BJ (cell line): Measurements from ENCODE around the gene OR2S2. TPM values are rescaled to one million over a fixed set of nuclear protein-coding genes. Genes with fewer than 3 reads are reported as not detected.

Experiments used
- CTCF ChIA-PET: fragments of 350-600 bp; formaldehyde crosslinking; extraction: SDS; loops from one replicate; lab custom pipeline; 2021; ENCODE audit warnings: antibody characterized with exemption, inconsistent platforms; lab: Yijun Ruan, JAX
- POLR2A ChIA-PET: fragments of 300-600 bp; sonication (Branson Sonifier 250); formaldehyde crosslinking; extraction: SDS; loops from one replicate; lab custom pipeline; 2021; ENCODE audit warnings: antibody characterized with exemption; lab: Charles Lee
- DNase-seq: peaks from one replicate; pipeline ENCODE4 v3.0.0-alpha.2; 2011; ENCODE audit warnings: low read depth
- H3K27me3 ChIP-seq: 2 replicates; pipeline ENCODE4 v1.6.0; 2011; ENCODE audit warnings: low read length; ENCODE audit not compliant: control insufficient read depth, insufficient read depth
- H3K36me3 ChIP-seq: 2 replicates; pipeline ENCODE4 v1.5.1; 2011; ENCODE audit warnings: low read length; ENCODE audit not compliant: control insufficient read depth, insufficient read depth
- H3K4me3 ChIP-seq: 2 replicates; pipeline ENCODE4 v1.5.1; 2011; ENCODE audit warnings: low read depth, mild to moderate bottlenecking, control low read depth, low read length
- polyA plus RNA-seq: library from polyadenylated mRNA; depleted of rRNA; stranded (reverse); fragments of >200 nt; gene quantifications from 2 replicates; pipeline ENCODE4 v1.2.3, GENCODE V29; 2011
- TF ChIP-seq, protein P1 (sequence below): IDR thresholded peaks from 2 replicates; pipeline ENCODE4 v1.5.1; 2011; ENCODE audit warnings: low read depth, mild to moderate bottlenecking, control low read depth, inconsistent platforms, low read length, moderate library complexity; ENCODE audit not compliant: insufficient read depth

Gene OR2S2
- polyA plus RNA-seq, 1 experiment = 0.53 TPM

DNA sequence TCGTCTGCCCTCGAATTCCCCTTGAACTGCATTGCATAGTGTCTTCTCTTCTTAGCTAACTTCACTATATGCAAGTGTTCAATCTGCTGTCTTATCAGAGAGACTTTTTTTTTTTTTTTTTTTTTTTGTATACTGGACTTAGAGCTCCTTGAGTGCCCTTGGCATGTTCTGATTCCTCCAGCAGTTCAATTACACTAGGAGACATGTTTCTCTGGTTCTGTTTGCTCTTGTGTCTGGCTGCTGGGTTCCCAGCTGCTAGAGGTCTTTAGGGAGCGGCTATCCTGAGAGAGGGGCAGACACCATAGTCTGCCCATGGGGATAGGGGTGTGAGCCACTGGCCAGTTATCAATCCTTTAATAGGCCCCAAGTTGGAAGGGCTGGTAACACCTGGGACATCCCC lies 13.1 kb downstream of the OR2S2 start:
- no peak for DNase-seq
- POLR2A ChIA-PET = interaction anchor here (0.6 kb wide), 1 partner anchor 64 kb away, joined by 3 read pairs; no protein-coding TSS in a partner anchor
- CTCF ChIA-PET = interaction anchor here (0.9 to 9.4 kb wide), 20 partner anchors 10 to 204 kb away, joined by 3 to 170 read pairs (median 8); partner anchors contain the start of genes HRCT1 and RECK
- TF ChIP-seq, protein P1, sequence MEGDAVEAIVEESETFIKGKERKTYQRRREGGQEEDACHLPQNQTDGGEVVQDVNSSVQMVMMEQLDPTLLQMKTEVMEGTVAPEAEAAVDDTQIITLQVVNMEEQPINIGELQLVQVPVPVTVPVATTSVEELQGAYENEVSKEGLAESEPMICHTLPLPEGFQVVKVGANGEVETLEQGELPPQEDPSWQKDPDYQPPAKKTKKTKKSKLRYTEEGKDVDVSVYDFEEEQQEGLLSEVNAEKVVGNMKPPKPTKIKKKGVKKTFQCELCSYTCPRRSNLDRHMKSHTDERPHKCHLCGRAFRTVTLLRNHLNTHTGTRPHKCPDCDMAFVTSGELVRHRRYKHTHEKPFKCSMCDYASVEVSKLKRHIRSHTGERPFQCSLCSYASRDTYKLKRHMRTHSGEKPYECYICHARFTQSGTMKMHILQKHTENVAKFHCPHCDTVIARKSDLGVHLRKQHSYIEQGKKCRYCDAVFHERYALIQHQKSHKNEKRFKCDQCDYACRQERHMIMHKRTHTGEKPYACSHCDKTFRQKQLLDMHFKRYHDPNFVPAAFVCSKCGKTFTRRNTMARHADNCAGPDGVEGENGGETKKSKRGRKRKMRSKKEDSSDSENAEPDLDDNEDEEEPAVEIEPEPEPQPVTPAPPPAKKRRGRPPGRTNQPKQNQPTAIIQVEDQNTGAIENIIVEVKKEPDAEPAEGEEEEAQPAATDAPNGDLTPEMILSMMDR = no peak
- Histone ChIP-seq H3K27me3 (no peaks in the 10 kb centered on the region), H3K4me3 (no peak overlapping the region), H3K36me3 (no peaks in the 10 kb centered on the region)

DNA sequence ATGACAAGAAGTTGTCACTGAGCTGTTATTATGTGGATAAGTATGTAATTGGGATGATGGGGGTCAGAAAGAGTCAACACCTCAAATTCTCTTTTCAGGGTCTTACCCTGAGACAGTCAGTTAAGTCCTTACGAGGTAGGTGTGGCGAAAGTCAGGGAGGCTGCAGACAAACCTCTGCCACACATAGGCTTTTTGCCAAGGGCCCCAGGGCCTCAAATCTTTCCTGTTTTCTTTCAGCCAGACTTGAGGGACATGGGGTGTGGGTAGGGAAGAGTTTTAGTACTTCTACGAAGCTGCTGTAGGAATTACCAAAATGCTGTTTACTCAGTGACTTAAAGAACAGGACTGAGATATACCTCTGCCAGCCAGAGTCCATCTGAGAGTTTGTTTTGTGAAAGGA lies 13.8 kb downstream of the OR2S2 start:
- H3K4me3 ChIP-seq = no peak overlapping the region
- no peak for DNase-seq
- ChIA-PET POLR2A (no interaction called here), CTCF (interaction anchor here (1.0 to 9.4 kb wide), 8 partner anchors 9 to 154 kb away, joined by 3 to 170 read pairs (median 20); partner anchors contain the start of gene HRCT1)
- TF ChIP-seq, protein P1 = no peak
- no peaks in the 10 kb centered on the region for H3K27me3 ChIP-seq
- no peaks in the 10 kb centered on the region for H3K36me3 ChIP-seq

DNA sequence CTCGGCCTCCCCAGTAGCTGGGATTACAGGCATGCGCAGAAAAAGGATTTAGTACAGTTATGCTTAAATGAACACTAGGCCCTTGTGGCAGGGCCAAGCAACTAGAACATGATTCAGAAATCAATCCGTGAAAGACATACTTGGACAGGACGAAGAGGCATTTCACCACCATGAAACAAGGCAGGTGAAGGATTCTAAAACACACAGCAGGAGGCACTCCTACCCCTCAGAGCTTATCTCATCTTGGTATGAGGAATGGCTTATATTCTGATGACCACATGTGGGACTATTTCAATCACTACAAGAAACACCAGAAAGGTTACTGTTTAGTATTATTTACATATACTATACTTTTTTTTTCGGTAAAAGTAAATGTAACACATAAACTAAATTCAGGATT lies 15.7 kb downstream of the OR2S2 start:
- CTCF ChIA-PET = interaction anchor here (1.4 to 9.4 kb wide), 3 partner anchors 13 to 38 kb away, joined by 5 to 170 read pairs (median 7); partner anchors contain the start of gene HRCT1
- POLR2A ChIA-PET = no interaction called here
- H3K27me3 ChIP-seq = no peaks in the 10 kb centered on the region
- no peaks in the 10 kb centered on the region for H3K36me3 ChIP-seq
- TF ChIP-seq, protein P1 = no peak
- DNase-seq = no peak
- no peak overlapping the region for H3K4me3 ChIP-seq

DNA sequence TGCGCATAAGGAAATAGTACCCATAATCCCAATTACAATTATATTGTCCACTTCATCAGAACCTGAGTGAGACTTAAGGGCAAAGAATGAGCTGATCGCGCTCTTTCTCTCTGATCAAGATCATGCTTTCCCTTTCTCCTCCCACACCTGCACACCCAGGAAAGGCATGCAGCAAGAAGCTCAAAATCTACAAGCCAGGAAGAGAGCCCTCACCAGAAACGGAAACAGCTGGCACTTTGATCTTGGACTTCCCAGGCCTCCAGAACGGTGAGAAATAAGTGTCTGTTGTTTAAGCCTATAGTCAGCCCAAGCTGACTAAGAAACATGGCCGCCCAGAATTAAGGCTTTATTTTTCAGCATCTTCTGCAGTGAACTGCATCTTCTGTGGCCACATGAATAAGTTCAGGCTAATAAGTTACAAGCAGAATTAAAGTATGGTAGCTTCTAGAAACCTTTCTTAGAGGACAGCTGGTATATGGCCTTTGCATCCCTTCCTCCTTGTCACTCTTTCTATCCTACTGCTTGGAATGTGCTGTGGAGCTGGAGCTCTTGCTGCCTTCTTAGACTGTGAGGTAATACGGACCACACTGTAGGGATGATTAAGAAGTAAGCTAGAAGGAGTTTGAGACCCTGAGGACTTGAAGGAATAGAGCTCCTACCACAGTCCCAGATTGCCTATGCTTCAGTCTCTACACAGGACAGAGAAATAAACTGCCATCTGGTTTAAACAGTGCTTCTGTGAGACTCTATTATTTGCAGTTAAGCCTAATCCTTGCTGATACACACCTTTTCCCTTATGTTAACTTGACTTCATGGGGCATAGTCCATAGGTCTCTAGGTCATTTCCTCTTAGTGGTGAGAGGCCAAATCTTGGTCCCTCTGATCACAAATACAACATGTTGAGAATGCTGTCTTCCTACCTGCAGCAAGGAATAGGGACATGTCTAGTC lies 17.2 kb downstream of the OR2S2 start:
- no peaks in the 10 kb centered on the region for H3K36me3 ChIP-seq
- TF ChIP-seq, protein P1 = no peak
- POLR2A ChIA-PET = no interaction called here
- CTCF ChIA-PET = interaction anchor here (0.6 to 9.4 kb wide), 8 partner anchors 9 to 152 kb away, joined by 3 to 170 read pairs (median 6); partner anchors contain the start of gene HRCT1
- no peak for DNase-seq
- no peaks in the 10 kb centered on the region for H3K27me3 ChIP-seq
- H3K4me3 ChIP-seq = no peak overlapping the region

DNA sequence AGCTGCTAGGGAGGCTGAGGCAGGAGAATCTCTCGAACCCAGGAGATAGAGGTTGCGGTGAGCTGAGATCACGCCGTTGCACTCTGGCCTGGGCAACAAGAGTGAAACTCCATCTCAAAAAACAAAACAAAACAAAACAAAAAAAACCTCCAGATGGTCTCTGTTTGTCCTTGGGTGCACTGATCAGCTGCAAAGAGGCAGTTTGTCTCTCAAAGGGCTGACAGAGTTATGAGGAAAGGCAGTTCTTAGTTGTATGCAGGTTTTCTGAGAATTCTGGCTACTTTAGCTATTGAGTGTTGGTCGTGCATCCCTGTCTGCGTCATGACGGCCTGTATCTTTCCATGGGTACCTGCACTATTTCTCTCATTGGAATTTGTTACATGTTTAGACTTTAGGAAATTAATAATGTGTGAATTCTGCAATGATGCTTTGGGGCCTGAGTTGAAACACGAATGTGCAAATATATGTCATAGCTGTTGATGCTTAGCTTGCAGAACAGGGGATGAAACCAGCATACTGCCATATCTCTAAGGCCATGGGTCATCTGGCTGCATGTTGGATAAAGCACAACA lies 18.2 kb downstream of the OR2S2 start:
- H3K36me3 ChIP-seq = no peaks in the 10 kb centered on the region
- POLR2A ChIA-PET = no interaction called here
- DNase-seq = no peak
- CTCF ChIA-PET = interaction anchor here (0.6 to 9.4 kb wide), 10 partner anchors 10 to 227 kb away, joined by 3 to 170 read pairs (median 4); partner anchors contain the start of gene HRCT1
- no peak overlapping the region for H3K4me3 ChIP-seq
- H3K27me3 ChIP-seq = no peaks in the 10 kb centered on the region
- TF ChIP-seq, protein P1 = no peak
